GM19395 (cell line): ENCODE data around the gene RGS10.

Experiments used
- ATAC-seq: cut with Tn5 transposase; IDR thresholded peaks from one replicate; pipeline ENCODE4 v1.9.1; 2021; ENCODE audit warnings: mild to moderate bottlenecking, moderate library complexity; ENCODE audit not compliant: unreplicated experiment

The RGS10 gene

DNA sequence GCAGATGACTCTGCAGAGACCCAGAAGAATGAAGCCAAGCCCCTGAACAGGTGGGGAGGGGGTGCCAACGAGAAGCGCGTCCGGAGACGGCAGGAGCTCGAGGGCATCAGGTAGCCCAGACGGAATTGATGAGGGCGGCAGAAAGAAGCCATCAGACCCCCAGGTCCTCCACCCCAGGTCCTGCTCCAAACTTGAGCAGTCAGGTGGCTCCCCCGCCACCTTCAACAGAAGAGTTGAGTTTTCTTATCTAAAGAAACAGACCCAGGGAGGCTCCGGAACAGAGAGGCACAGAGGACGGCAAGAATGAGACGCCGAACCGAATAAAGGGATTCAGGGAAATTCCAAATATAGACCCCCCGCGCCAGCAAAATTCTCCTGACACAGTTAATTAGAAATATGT is 22.2 kb downstream of the RGS10 start:
- no peak for ATAC-seq

DNA sequence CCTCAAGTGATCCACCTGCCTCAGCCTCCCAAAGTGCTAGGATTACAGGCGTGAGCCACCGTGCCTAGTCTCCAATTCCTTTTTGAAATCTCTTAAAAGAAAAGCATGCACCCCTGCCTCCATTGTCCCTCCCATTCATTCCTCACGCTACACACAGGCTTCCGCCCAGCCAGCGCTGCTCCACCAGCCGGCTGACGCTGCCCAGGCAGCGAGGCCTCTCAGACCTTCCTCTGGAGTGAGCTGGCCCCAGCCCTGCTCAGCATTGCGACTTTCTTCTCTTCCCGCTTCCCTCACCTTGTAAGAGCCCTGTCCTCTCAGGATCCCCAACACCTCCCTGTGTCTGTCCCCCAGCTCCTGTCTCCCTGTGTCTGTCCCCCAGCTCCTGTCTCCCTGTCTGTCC is 23.6 kb downstream of the RGS10 start:
- no peak for ATAC-seq

DNA sequence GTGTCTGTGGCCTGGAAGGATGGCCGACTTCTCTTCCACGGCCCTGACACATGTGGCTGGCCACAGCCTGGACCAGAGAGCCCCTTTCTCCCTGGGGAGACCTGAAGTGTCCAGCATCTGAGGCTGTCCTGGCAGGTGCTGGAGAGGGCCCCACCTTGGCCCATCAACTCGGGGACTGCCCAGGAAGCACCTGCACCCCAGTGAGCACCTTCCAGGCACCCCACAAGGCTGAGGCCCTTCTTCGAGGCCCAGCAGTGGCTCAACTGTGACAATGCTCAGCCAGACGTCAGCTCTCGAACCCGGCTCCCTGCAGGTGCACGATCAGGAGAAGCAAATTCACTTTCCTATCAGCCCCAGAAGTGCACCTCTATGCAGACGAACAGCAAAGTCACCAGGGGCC is 24.3 kb downstream of the RGS10 start:
- ATAC-seq, result peak; percentile 20

DNA sequence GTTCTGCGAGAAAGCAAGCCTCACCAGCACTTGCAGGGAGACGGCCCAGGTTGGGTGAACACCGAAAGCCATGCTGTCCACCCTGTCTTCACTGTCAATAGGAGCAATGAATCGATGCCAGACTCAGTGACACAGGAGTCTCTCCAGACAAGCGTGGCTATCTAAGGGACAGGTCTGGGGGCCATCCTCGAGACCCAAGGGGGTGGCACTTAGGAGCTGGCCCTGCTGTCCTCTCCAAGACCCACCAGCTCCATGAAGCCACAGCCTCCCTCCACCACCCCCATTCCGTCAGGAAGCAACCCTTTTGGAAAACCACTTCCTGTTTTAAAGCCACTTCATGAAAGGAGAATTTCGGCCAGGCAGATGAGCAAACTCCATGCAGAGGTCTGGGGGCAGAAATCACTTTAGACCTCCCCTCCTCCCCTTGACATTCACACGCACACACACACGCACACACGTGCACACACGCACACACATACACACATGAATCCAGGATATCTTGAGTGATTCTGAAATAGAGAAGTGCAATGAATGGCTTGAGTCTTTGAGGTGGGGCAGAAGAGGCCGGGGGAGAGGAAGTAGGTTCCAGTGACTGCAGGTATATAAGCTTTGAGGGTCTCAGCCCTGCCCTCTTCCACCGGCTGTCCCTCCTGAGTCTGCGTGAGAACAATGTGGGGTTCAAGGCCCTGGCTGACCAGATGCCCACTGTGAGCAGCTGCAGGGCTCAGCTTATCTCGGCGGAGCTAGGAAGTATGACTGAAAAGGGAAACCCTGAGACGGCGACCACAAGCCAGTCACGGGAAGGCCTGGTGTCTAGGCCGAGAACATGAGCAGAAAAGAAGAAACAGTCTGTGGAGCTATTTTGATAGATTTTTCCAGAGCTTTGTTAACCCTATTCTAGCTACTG is 25.0 kb downstream of the RGS10 start:
- ATAC-seq, result peak; percentile 66

DNA sequence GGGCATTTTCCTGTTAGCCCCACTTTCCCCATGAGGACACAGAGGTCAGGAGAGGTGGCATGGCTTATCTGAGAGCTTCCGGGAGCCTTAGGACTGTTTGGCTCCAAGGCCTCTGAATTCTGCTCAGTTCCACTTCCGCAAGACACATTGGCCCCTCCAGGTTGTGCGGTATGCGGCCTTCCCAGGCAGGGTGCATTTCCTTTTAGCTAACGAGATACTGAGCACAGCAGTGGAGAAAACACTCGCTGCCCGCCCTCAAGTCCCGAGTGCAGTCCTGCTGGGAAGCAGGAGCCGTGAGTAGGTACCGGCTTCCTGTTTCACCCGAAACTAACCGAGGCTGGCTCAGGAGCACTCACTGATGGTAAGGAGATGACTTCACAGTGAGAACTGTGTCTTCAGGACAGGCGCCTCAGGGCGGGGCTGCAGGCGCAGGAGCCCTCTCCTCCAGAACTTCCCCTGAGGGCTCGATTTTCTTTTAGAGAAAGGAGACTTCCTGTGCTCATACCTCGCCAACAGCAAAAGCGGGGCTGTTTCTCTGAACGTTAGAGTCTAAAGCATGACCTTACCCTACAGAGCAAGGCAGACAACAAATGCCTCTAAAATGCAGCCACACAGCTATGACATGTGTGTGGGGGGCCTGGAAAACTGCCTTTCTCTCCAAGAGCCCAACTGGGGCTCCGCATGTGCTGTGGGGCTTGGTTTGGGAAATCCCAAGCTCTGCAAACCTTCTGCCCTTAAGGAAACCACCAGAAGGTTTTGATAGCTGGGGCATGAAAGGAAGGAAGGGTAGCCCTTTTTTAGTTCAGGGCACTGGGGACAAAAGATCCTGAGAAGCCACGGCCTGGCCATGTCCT is 25.9 kb downstream of the RGS10 start:
- ATAC-seq, result peak; percentile 80

DNA sequence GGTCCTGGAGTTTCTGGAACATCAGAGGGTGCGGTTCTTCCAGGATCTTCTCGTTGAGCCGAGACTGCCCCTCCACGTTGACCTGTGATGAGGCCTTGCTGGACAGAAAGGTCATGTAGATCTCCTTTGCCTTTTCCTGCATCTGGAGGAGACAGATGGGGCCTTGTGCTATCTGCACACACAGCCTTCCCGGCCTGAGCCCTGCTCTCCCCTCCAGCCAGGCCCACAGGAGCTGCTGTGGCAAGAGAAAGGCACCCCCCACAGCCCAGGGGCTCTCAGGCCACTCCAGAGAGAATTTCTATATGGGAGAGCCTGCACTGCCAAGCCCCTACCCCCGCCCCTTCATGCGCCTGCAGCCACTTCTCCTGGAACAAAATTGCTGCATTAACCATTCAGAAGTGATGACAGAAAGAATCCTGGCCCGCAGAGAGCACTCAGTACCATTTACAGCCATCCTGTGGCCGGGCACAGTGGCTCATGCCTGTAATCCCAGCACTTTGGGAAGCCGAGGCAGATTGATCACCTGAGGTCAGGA is 26.9 kb downstream of the RGS10 start:
- no peak for ATAC-seq

DNA sequence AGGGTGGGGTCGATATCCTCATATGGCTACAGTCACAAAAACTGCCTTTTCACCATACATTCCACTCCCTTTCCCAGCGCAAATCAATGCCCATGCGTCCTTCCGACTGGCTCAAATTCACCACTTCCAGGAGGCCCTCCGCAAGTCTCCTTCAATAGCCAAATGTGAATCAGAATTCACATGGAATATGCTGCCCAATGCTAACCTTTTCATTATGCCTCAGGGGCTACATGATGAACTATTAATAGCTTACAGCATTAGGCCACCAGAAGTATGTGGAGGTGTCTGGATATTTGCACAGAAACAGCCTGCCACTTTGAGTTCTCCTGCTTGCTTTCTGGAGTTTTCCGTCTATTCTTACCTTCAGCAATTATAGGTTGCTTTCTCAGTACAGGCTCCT is 27.7 kb downstream of the RGS10 start:
- ATAC-seq, result no peak

DNA sequence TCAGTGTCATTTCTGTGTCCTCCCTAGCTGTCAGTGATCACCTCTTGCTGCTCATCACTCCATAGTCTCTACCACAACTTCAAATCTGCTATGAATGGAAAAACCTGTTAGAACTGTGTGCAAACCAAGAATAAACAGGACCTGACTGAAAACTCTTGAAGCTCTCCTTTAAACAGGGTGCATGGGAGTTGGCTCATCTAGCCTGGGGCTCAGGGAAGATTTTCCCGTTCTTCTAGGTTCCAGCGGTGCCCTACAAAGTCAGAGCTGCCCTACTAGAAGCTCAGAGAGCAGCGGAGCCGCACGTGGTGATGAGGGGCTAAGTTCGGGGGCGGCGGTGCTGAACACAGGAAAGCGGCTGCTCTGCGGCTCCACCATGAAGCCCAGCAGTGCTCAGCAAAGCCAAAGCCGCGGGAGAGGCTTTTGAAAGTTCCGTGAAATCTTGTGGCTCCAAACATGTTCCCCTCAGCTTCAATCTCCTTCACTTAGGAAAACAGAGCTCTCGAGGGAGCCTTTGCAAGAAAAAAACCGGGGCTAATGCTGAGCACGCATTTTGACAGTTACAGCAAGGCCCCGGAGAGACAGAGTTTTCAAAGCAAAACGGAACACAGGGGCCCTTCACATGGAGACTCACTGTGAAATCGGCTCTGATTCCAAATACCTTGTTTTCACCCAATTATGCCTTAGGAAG is 30.5 kb downstream of the RGS10 start:
- ATAC-seq, result no peak

DNA sequence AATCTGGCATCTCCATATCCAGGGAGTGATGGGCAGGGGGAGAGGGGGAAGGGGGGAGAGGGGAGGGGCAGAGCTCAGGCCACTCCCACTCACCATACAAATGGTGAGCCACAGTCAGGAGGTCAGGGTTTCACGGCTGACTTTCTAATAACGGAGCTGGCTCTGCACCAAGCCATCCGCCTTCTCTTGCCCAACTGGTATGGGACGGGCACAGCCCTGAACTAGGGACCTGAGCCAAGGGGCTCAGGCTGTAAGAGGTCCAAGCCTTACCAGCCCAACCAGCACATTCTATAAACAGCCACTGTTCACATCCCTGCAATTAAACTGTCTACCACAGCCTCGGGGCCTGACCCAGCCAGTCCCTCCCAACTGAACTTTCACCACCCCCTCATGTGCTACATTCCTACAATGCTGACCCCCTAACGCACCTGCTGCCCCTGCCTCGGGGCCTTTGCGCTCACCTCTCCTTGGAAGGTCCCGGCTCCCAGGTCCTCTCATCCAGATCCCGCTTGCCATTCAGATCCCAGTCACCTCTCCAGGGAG is 32.5 kb downstream of the RGS10 start:
- no peak for ATAC-seq

DNA sequence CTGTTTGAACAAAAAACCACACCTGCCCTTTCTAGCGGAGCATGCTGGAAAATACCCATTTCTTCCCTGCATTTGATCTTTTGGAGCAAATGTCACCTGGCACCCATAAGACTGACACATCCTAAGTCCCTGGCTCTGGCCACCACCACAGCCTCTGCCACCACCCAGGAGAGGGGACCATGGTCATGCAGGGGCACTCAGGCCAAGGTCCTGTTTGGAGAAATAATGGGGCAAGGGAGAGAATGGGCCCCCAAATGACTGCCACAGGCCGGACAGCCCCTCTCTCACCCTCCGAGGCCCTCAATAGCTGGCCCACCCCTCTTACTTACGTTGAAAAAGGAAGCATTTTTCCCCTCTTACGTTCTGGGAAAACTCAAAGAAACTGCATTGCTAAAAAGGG is 35.4 kb downstream of the RGS10 start:
- ATAC-seq, result no peak

DNA sequence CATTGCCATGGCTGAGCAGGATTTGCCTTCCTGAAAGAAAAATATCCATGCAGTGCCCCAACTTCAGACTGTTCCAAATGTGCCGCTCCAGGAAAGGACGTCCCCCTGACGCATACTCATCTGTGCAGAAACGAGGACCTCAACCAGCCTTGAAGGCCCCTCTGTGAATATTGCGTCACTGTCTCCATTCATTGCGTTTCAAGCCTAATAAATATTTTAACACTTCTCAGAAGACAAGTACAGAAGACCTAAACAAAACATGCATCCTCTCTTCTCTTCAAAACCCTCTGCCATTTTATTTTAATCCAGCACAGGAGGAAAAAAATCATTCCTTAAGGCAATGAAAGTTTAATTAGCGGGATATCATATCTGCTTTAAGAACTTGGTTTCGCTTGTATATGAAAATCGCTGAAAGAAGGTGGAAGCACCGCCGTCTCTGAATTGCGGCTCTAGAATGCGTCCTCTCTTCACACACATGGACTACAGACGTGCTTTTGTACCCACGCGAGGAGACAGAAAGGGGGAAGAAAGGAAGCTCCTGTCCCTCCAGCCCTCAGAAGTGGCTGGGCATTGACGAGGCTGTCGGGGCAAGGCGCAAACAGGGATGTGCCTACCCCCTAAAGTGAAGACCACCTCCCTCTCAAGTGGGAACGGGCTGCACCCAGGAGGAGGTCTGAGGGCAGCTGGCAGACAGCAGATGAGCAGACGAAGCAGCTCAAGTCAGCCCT is 36.8 kb downstream of the RGS10 start:
- no peak for ATAC-seq

DNA sequence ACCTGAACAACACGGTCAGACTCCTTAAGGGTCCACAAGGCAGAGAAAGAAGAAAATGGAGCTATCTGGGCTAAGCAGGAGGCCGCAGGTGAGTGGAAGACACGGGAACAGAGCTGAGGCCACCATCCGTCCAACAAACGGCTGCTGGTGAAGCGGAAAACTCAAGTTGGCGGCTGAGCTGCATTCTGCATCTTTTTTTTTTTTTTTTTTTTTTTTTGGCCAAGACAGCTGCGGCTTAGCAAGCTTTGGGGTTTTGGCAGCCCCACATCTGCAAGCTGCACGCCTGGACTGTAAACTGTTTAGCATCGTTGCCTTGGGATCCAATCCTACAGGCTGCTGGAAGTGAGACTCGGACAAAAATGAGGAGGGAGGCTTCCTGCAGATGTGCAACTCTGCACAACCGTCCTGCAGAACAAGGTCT is 37.4 kb downstream of the RGS10 start:
- no peak for ATAC-seq

DNA sequence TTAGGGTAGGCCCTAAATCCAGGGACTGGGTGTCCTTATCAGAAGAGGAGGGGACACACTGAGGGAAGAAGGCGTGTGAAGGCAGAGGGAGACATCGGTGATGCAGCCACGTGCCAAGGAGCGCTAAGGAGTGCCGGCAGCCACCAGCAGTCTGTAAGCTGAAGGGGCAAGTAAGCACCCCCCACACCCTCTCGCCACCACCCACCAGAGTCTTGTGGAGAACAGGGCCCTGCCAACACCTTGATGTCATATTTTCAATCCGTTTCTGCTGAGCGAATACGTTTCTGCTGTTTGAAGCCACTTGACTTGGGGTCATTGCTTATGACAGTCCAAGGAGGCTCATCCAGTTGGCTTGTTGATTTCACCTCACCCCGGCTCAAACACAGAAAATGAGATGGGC is 37.9 kb downstream of the RGS10 start:
- no peak for ATAC-seq

DNA sequence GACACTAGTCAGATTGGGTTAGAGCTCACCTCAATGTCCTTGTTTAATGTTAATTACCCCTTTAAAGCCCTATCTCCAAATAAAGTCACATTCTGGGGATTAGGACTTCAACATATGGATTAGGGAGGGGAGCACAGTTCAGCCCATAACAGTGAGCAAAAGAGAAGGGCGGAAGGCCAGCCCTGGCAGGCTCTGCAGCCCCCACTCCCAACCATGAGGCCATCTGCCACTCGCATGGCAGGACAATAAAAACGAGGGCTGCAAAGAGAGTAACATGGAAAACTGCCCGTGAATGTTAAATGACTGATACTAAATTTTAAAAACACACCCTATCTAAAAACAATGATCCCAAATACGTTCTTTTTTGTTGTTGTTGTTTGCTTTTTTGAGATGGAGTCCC is 38.7 kb downstream of the RGS10 start:
- no peak for ATAC-seq

DNA sequence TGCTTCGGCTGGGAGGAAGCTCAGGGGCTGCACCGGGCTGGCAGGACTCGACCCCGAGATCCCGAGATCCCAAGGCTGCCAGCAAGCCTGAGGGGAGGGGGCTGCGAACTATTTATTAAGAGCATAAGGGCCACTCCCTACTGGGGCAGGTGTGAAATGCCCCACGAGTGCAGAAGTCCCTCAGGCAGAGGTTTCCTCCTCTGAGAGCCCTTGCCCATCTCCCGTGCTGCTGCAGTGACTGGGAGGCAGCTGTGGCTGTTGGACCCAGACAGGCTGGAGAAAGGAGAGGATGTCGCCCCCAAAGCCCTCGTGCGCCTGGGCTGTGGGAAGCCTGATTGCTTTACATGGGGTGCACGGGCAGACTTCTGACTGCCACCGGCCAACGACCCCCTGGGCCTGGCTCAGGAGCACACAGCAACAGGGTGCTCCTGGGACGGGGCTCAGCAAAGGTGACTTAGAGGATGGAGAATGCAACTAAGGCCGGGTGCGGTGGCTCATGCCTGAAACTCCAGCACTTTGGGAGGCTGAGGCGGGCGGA is 39.8 kb downstream of the RGS10 start:
- no peak for ATAC-seq

DNA sequence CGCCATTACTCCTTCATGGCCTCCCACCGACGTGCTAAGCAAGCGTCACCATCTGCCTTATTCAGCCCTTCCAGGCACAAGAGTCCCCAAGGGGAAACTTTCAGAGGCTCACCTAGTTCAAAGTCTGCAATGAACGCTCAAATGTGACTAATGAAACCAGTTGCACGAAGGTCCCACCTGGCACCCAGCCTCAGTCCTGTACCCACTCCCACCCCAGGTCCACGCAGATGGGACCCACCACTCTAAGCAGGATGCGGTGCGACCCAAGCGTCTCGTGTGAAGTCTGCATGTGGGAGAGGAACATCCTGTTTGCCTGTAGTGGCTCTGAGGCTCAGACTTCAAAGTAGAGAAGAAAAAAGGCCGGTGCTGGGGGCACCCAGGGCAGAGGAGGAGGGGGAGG is 40.3 kb downstream of the RGS10 start:
- ATAC-seq, result peak; percentile 70

DNA sequence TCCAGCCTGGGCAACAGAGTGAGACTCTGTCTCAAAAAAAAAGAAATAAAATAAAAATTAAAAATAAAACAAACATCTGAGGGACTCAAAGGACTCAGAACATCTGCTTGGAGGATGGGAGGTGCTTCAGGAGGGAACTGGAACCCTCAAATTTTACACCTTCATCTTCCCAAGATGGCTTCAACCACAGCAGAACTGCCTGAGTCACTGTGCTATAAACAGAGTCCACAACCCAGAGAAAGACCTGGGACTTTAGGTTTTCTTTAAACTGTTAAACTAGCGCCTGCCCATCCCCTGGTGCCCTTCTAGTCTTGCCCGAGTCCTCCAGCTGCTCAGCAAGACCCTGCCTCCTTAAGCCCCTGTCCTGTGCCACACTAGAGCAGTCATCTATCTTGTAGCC is 40.8 kb downstream of the RGS10 start:
- peak; percentile 24 for ATAC-seq

DNA sequence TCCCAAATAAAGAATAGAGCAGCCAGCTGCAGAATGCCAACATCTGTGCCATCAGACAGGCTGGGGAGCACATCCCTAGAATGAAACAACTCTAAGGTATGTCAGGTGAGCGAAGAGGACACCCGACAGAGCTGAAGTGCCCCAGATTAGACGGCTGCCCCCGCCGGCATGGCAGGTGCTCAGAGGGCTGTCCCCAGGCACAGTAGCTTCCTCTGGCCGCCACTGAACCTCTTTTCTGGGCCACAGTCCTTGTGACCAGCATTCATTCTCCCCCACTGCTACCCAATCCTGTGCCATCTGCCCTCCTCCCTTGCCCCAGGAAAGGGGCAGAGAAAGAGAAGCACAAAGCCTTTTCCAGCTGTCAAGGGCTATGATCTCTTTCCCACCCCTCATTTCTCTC is 41.7 kb downstream of the RGS10 start:
- no peak for ATAC-seq

DNA sequence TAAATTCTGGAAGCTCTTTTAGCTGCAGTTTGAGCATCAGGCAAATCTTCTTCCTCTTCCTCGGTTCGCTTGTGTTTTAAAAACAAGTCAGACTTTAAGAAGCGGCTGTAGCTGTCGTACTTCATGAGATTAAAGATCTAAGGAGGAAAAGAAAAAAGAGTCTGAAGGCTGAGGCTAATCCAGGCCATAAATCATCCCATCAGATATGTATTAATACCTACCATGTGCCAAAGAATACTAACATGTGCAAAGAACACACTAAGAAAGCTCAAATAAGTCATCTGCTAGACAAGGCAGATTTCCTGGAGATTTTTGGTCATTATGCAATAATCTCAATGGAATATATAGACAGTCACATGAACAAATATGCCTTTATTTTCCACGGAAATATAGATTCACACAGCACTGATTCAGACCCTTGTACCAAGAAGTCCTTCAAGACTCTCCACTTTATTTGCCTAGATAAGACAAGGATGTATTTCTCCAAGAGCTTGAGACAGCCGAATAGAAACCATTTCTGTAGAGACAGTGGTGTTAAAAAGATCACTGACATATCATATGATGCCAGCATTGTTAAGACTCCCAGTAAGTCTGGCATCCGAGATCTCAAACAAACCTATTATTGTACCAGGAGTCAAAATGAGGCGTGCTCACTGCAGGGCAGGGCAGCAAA is 42.3 kb downstream of the RGS10 start:
- no peak for ATAC-seq

DNA sequence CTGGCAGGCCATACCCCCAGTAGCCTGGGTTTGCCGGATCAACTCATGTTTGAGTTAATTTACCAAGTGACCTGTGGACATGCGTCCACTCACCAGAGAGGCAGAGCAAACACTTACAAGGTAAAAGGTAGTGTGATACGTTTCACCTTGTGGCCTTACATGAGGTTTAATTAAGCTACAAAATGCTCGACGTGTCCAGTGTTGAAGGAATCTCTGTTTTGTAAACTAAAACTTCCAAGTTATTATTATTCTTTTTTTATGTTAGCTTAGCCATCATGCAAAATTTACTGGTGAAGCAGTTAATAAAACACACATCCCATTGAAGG is 42.9 kb downstream of the RGS10 start:
- no peak for ATAC-seq
